Left ventricle myocardium inferior (tissue), 1 donor: ENCODE results near the gene NGRN. TPM values are rescaled to one million over a fixed set of nuclear protein-coding genes. Genes with fewer than 3 reads are reported as not detected.

Experiments
- DNase-seq: peaks from one replicate; pipeline ENCODE4 v3.0.0-alpha.2; 2020
- H3K27ac ChIP-seq: fragments of 200-600 bp; replicated peaks from 2 replicates; pipeline ENCODE4 v1.8.0; 2021
- H3K27me3 ChIP-seq: fragments of 200-600 bp; 2 replicates; pipeline ENCODE4 v1.8.0; 2021; ENCODE audit warnings: low read depth
- H3K36me3 ChIP-seq: fragments of 200-600 bp; 2 replicates; pipeline ENCODE4 v1.8.0; 2021
- H3K4me1 ChIP-seq: fragments of 200-600 bp; 2 replicates; pipeline ENCODE4 v1.8.0; 2021
- H3K4me3 ChIP-seq: fragments of 200-600 bp; 2 replicates; pipeline ENCODE4 v1.8.0; 2021; ENCODE audit warnings: mild to moderate bottlenecking, moderate library complexity
- H3K9me3 ChIP-seq: fragments of 200-600 bp; replicated peaks from 2 replicates; pipeline ENCODE4 v1.8.0; 2021
- intact Hi-C: fragments of 100-400 bp; cut with micrococcal nuclease; formaldehyde crosslinking; loops from one replicate; pipeline ENCODE4 v1.11.0; 2022
- total RNA-seq: library from RNA; stranded (reverse); fragmentation: NEBNext Ultra II Directional; extraction: Animal tissue kit (Norgen Biotek cat#: 25700); gene quantifications from one replicate; pipeline ENCODE4 v1.2.1, GENCODE V29; 2021
- TF ChIP-seq, protein P1 (sequence below): fragments of 200-600 bp; IDR thresholded peaks from 2 replicates; pipeline ENCODE4 v1.8.0; 2021; ENCODE audit warnings: antibody characterized with exemption, mild to moderate bottlenecking, borderline replicate concordance
- donor health status: DM: no; HTN: yes; CAD: no; lungs with severe emphysema.

The NGRN gene
- total RNA-seq, 1 donor from 2014 or later, result 120 TPM

DNA sequence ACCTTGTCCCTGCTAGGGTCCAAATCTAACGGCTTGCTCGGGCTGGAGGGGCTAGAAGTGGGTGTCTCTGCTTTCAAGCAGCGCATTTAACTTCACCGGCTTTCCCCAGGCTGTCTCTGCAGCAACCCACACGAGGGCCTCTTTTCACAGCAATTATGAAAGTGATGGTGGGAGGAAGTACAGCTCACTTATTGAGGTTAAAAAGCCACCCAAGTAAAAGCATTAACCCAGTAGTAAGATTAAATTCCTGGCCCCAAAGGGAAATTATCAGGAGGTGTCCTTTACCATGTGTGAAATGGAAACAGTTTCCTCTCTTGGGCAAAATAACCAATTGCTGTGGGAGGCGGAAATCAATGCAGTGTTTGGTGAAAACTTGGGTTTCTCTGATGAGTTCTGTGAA lies 41.1 kb downstream of the NGRN start:
- H3K27me3 ChIP-seq, result no peaks in the 10 kb centered on the region
- H3K4me3 ChIP-seq, result no peak overlapping the region
- no peaks in the 10 kb centered on the region for H3K9me3 ChIP-seq
- no peak overlapping the region for H3K27ac ChIP-seq
- H3K4me1 ChIP-seq, result peaks cover 12% of the 10 kb centered on the region
- intact Hi-C loops, result no loop called here
- H3K36me3 ChIP-seq, result no peaks in the 10 kb centered on the region
- TF ChIP-seq, protein P1, sequence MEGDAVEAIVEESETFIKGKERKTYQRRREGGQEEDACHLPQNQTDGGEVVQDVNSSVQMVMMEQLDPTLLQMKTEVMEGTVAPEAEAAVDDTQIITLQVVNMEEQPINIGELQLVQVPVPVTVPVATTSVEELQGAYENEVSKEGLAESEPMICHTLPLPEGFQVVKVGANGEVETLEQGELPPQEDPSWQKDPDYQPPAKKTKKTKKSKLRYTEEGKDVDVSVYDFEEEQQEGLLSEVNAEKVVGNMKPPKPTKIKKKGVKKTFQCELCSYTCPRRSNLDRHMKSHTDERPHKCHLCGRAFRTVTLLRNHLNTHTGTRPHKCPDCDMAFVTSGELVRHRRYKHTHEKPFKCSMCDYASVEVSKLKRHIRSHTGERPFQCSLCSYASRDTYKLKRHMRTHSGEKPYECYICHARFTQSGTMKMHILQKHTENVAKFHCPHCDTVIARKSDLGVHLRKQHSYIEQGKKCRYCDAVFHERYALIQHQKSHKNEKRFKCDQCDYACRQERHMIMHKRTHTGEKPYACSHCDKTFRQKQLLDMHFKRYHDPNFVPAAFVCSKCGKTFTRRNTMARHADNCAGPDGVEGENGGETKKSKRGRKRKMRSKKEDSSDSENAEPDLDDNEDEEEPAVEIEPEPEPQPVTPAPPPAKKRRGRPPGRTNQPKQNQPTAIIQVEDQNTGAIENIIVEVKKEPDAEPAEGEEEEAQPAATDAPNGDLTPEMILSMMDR, result no peak
- no peak for DNase-seq

DNA sequence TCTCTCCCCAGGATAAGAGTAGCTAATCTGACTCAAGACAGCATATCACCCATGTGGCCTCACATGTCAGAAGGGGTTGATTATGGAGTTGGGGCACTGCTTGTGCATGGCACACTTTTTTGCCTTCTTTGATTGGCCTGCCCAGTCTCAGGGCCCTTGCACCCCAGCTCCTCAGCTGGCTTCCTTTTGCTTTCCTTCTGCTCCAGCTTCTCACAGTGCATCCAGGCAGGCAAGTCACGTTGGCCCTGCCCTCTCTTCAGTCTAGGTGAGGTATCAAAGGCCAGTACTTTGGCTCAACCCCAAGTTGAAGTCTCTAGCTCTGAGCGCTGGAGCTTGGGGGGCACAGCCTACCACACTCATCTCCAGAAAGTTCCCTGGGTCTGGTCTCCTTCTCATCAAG lies 42.2 kb downstream of the NGRN start:
- intact Hi-C loops, result no loop called here
- Histone ChIP-seq H3K9me3 (no peaks in the 10 kb centered on the region), H3K27me3 (no peaks in the 10 kb centered on the region), H3K27ac (no peak overlapping the region), H3K4me1 (peaks cover 4% of the 10 kb centered on the region), H3K4me3 (no peak overlapping the region), H3K36me3 (no peaks in the 10 kb centered on the region)
- TF ChIP-seq, protein P1, result no peak
- no peak for DNase-seq

DNA sequence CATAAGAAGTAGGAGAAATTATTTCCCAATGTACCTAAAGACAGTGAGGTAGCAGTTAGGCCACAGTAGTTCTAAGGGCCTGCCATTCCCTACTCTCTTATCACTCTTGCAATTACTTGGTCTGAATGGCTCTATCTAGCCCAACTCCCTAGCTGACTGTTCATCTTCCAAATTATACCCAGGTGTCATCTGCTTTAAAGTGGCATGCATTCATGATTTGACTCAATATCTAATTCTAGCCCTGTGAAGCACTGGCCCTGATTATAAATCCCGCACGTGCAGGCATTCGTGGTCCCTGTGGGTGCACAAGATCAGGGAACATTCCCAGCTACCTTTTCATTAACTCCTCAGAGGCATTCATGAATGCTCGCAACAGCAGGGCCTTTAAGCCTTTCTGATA lies 43.5 kb downstream of the NGRN start:
- Histone ChIP-seq H3K27ac (no peak overlapping the region), H3K9me3 (no peaks in the 10 kb centered on the region), H3K27me3 (no peaks in the 10 kb centered on the region), H3K4me3 (no peak overlapping the region), H3K4me1 (peaks cover 4% of the 10 kb centered on the region), H3K36me3 (no peaks in the 10 kb centered on the region)
- TF ChIP-seq, protein P1, result no peak
- no peak for DNase-seq
- intact Hi-C loops, result no loop called here

DNA sequence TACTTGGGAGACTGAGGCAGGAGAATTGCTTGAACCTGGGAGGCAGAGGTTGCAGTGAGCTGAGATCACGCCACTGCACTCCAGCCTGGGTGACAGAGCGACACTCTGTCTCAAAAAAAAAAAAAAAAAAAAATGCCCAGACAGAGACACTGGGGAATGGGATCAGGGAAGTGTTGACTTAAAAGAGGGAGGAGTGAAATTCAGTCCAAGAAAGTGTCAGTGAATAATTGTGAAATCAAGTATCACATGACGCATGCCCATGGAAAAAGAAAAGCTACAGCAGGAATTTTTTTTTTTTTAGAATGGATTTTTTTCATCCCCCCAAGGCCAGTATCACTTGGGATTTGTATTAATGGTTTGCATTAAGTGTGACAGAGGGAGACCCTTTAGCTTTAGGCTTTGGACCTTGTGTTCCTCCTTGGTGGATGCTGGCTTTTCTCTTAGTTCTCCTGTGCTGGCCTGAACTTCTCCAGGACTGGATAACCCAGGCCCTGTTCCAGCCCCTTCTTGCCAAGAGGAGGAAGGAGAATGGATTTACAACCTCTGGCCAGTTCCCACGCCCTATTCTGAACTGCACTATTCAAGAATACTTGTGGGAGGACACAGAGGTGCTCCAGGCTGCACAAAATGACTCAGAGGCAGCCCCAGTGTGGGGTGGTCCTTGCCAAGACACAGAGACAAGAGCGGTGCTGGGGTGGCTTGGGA lies 50.0 kb downstream of the NGRN start:
- Histone ChIP-seq H3K9me3 (no peaks in the 10 kb centered on the region), H3K27ac (peak overlapping the region; percentile 75), H3K4me1 (peaks cover 22% of the 10 kb centered on the region), H3K27me3 (no peaks in the 10 kb centered on the region), H3K36me3 (no peaks in the 10 kb centered on the region), H3K4me3 (no peak overlapping the region)
- TF ChIP-seq, protein P1, result no peak
- intact Hi-C loops, result no loop called here
- peak; percentile 68 for DNase-seq

DNA sequence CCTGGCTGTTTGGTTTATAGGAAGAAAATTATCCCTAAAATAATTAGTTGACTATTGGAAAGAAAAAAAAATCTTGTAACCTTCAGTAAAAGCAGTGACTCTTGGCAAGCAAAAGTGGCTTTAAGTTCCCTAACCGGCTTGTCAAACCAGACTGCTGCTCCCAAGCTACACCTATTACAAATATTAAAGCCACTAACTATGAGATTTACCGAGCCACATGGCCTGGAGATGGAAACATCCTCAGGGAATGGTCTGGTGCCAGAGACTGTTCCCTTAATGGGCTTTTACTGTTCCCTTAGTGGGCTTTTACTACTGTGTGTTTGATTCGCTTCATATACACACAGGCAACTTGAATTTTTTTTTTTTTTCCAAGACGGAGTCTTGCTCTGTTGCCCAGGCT lies 50.7 kb downstream of the NGRN start:
- H3K27me3 ChIP-seq, result no peaks in the 10 kb centered on the region
- TF ChIP-seq, protein P1, result no peak
- no peak overlapping the region for H3K4me3 ChIP-seq
- H3K27ac ChIP-seq, result peak overlapping the region; percentile 75
- H3K9me3 ChIP-seq, result no peaks in the 10 kb centered on the region
- no peaks in the 10 kb centered on the region for H3K36me3 ChIP-seq
- DNase-seq, result no peak
- intact Hi-C loops, result no loop called here
- peaks cover 23% of the 10 kb centered on the region for H3K4me1 ChIP-seq
